WTC11 (cell line): ENCODE measurements around the gene GPBP1L1. TPM values are rescaled to one million over a fixed set of nuclear protein-coding genes. Genes with fewer than 3 reads are reported as not detected.

Experiments used
- ATAC-seq: fragments of 200-7000 bp; cut with Tn5 transposase; 2 replicates; pipeline ENCODE4 v1.10.0; 2021; ENCODE audit warnings: mild to moderate bottlenecking, moderate library complexity
- CTCF ChIA-PET: fragments of 300-600 bp; sonication (Branson Sonifier 250); formaldehyde crosslinking; loops from one replicate; lab custom pipeline; 2021; ENCODE audit warnings: antibody characterized with exemption; lab: Charles Lee
- POLR2A ChIA-PET: fragments of 350-600 bp; sonication (Branson Sonifier 250); formaldehyde crosslinking; loops from one replicate; lab custom pipeline; 2021; ENCODE audit warnings: antibody characterized with exemption; lab: Charles Lee
- DNase-seq: peaks from one replicate; pipeline ENCODE4 v3.0.0; 2021; ENCODE audit warnings: low spot score
- H3K27ac Mint-ChIP-seq: 2 replicates; pipeline ENCODE4 v1.8.0; 2021; ENCODE audit warnings: mixed read lengths
- H3K27me3 Mint-ChIP-seq: 2 replicates; pipeline ENCODE4 v1.8.0; 2021; ENCODE audit warnings: low read depth, mild to moderate bottlenecking, moderate library complexity, mixed read lengths
- H3K36me3 Mint-ChIP-seq: 2 replicates; pipeline ENCODE4 v1.8.0; 2021; ENCODE audit warnings: mixed read lengths
- H3K4me1 Mint-ChIP-seq: 2 replicates; pipeline ENCODE4 v1.8.0; 2022; ENCODE audit warnings: mixed read lengths
- H3K4me3 Mint-ChIP-seq: 2 replicates; pipeline ENCODE4 v1.8.0; 2021; ENCODE audit warnings: mild to moderate bottlenecking, moderate library complexity, mixed read lengths
- H3K9me3 Mint-ChIP-seq: 2 replicates; pipeline ENCODE4 v1.8.0; 2021; ENCODE audit warnings: mixed read lengths
- ATF1 ChIP-seq: sonication (generic); formaldehyde crosslinking; IDR thresholded peaks from 2 replicates; pipeline ENCODE4 v1.8.1; 2023; ENCODE audit warnings: mild to moderate bottlenecking, moderate library complexity, missing genetic modification reagents
- CBFB ChIP-seq: sonication (generic); formaldehyde crosslinking; IDR thresholded peaks from 2 replicates; pipeline ENCODE4 v1.8.1; 2022; ENCODE audit warnings: mild to moderate bottlenecking, low read depth, missing genetic modification reagents
- CREM ChIP-seq: sonication (generic); formaldehyde crosslinking; IDR thresholded peaks from 2 replicates; pipeline ENCODE4 v1.8.1; 2022; ENCODE audit warnings: mild to moderate bottlenecking, missing genetic modification reagents, moderate library complexity
- FOXK1 ChIP-seq: sonication (generic); formaldehyde crosslinking; IDR thresholded peaks from 2 replicates; pipeline ENCODE4 v1.8.0; 2022; ENCODE audit warnings: mild to moderate bottlenecking, moderate library complexity, missing genetic modification reagents
- FOXP1 ChIP-seq: sonication (generic); formaldehyde crosslinking; IDR thresholded peaks from 2 replicates; pipeline ENCODE4 v1.8.0; 2022; ENCODE audit warnings: missing genetic modification reagents, mild to moderate bottlenecking, moderate library complexity, borderline replicate concordance
- GABPB1 ChIP-seq: sonication (generic); formaldehyde crosslinking; IDR thresholded peaks from 2 replicates; pipeline ENCODE4 v1.8.1; 2023; ENCODE audit warnings: mild to moderate bottlenecking, missing genetic modification reagents
- HMGA2 ChIP-seq: fragments of 250-450 bp; sonication (Bioruptor Pico); IDR thresholded peaks from 2 replicates; pipeline ENCODE4 v1.4.0; 2021; ENCODE audit warnings: mild to moderate bottlenecking, moderate library complexity
- IRF2 ChIP-seq: sonication (generic); formaldehyde crosslinking; IDR thresholded peaks from 2 replicates; pipeline ENCODE4 v1.8.0; 2022; ENCODE audit warnings: low read depth, missing genetic modification reagents, borderline replicate concordance
- SP1 ChIP-seq: sonication (generic); formaldehyde crosslinking; conservative IDR thresholded peaks from 2 replicates; pipeline ENCODE4 v1.8.1; 2022; ENCODE audit warnings: missing genetic modification reagents
- TP53 ChIP-seq: sonication (generic); formaldehyde crosslinking; IDR thresholded peaks from 2 replicates; pipeline ENCODE4 v1.8.1; 2023; ENCODE audit warnings: mild to moderate bottlenecking, missing genetic modification reagents
- ZNF138 ChIP-seq: sonication (generic); formaldehyde crosslinking; conservative IDR thresholded peaks from 2 replicates; pipeline ENCODE4 v1.8.1; 2022; ENCODE audit warnings: mild to moderate bottlenecking, moderate library complexity, missing genetic modification reagents
- total RNA-seq: library from RNA; stranded (reverse); gene quantifications from 3 replicates; pipeline ENCODE4 v1.2.3, GENCODE V29; 2021
- TF ChIP-seq, protein P1 (sequence below): sonication (generic); formaldehyde crosslinking; IDR thresholded peaks from 2 replicates; pipeline ENCODE4 v1.8.1; 2022; ENCODE audit warnings: mild to moderate bottlenecking, moderate library complexity, missing genetic modification reagents
- TF ChIP-seq, protein P2 (sequence below): sonication (generic); formaldehyde crosslinking; IDR thresholded peaks from 2 replicates; pipeline ENCODE4 v1.8.1; 2022; ENCODE audit warnings: missing genetic modification reagents, borderline replicate concordance
- TF ChIP-seq, protein P3 (sequence below): sonication (generic); formaldehyde crosslinking; IDR thresholded peaks from 2 replicates; pipeline ENCODE4 v1.8.0; 2022; ENCODE audit warnings: mild to moderate bottlenecking, missing genetic modification reagents
- TF ChIP-seq, protein P4 (sequence below): sonication (generic); formaldehyde crosslinking; IDR thresholded peaks from 2 replicates; pipeline ENCODE4 v1.8.0; 2023; ENCODE audit warnings: missing genetic modification reagents, mild to moderate bottlenecking, borderline replicate concordance
- TF ChIP-seq, protein P5 (sequence below): sonication (generic); formaldehyde crosslinking; IDR thresholded peaks from 2 replicates; pipeline ENCODE4 v1.8.1; 2023; ENCODE audit warnings: mild to moderate bottlenecking, missing genetic modification reagents
- TF ChIP-seq, protein P6 (sequence below): fragments of 250-450 bp; sonication (Bioruptor Pico); IDR thresholded peaks from 2 replicates; pipeline ENCODE4 v1.9.0; 2021; ENCODE audit warnings: mild to moderate bottlenecking
- TF ChIP-seq, protein P7 (sequence below): sonication (generic); formaldehyde crosslinking; IDR thresholded peaks from 2 replicates; pipeline ENCODE4 v1.8.1; 2023; ENCODE audit warnings: mild to moderate bottlenecking, missing genetic modification reagents, moderate library complexity
- TF ChIP-seq, protein P8 (sequence below): sonication (generic); formaldehyde crosslinking; IDR thresholded peaks from 2 replicates; pipeline ENCODE4 v1.8.1; 2022; ENCODE audit warnings: low read depth, mild to moderate bottlenecking, moderate library complexity, missing genetic modification reagents, borderline replicate concordance
- TF ChIP-seq, protein P9 (sequence below): sonication (generic); formaldehyde crosslinking; IDR thresholded peaks from 2 replicates; pipeline ENCODE4 v1.8.0; 2022; ENCODE audit warnings: mild to moderate bottlenecking, missing genetic modification reagents

The GPBP1L1 gene
- total RNA-seq, 1 experiment from 2014 or later = 126 TPM

DNA sequence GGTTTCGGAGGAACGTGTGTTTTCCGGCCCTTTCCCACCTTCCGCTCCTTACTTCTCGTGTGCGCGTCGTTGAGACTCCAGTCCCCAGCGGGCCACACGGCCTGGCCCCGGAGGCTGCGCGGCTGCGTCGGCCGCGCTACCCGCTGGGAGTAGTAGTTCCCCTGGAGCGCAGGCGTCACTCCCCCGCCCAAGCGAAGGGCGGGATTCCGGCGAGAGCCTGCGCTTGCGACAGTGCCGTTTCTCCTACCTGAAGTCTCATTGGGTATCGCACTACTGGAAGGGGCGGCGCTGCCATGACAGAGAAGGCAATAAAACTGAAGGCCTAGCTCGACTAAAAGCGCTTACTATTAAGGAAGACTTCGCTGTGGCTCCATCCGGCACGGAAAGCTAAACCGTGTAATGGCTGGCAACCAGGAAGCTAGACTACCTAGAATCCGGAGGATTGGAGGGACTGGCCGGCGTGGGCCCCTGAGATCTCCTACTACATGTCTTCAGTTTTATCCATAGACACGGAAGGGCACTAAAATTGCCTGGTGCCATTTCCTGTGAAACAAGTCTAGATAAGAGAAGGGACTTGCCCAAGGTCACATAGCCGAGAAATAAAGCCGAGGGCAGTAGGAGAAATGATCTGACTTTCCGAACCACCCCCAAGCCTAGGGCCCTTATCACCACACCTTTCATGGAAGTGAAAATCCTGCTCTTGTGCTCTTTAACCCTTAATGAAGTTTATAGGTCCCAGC, 851 bp upstream of the GPBP1L1 start:
- DNase-seq (peak; percentile 96), ATAC-seq (peak; percentile 84)
- Mint-ChIP-seq H3K36me3 (peaks cover 12% of the 10 kb centered on the region), H3K9me3 (no peaks in the 10 kb centered on the region), H3K27me3 (no peaks in the 10 kb centered on the region; the same call in 1 of the 2 replicates), H3K4me3 (peak overlapping the region; percentile 98), H3K4me1 (peaks cover 23% of the 10 kb centered on the region), H3K27ac (peak overlapping the region; percentile 99)
- ChIA-PET CTCF (interaction anchor here (1.1 to 1.2 kb wide), 2 partner anchors 194 to 244 kb away, joined by 3 to 6 read pairs; no protein-coding TSS in a partner anchor), POLR2A (interaction anchor here (0.6 to 2.3 kb wide), 5 partner anchors 11 to 222 kb away, joined by 3 to 14 read pairs (median 7); partner anchors contain the start of genes MAST2 and NASP)
- TF ChIP-seq TP53 (CRISPR knock-in tag) = no peak
- TF ChIP-seq, protein P1, sequence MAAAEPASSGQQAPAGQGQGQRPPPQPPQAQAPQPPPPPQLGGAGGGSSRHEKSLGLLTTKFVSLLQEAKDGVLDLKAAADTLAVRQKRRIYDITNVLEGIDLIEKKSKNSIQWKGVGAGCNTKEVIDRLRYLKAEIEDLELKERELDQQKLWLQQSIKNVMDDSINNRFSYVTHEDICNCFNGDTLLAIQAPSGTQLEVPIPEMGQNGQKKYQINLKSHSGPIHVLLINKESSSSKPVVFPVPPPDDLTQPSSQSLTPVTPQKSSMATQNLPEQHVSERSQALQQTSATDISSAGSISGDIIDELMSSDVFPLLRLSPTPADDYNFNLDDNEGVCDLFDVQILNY (CRISPR knock-in tag) = 0 out of 2 replicates have a peak, but pooled peaks have one; percentile 33
- TF ChIP-seq SP1 (CRISPR knock-in tag) = peak; percentile 89
- no peak for TF ChIP-seq CBFB (CRISPR knock-in tag)
- TF ChIP-seq, protein P2, sequence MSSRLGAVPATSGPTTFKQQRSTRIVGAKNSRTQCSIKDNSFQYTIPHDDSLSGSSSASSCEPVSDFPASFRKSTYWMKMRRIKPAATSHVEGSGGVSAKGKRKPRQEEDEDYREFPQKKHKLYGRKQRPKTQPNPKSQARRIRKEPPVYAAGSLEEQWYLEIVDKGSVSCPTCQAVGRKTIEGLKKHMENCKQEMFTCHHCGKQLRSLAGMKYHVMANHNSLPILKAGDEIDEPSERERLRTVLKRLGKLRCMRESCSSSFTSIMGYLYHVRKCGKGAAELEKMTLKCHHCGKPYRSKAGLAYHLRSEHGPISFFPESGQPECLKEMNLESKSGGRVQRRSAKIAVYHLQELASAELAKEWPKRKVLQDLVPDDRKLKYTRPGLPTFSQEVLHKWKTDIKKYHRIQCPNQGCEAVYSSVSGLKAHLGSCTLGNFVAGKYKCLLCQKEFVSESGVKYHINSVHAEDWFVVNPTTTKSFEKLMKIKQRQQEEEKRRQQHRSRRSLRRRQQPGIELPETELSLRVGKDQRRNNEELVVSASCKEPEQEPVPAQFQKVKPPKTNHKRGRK (CRISPR knock-in tag) = no peak
- TF ChIP-seq, protein P3, sequence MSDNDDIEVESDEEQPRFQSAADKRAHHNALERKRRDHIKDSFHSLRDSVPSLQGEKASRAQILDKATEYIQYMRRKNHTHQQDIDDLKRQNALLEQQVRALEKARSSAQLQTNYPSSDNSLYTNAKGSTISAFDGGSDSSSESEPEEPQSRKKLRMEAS (CRISPR knock-in tag) = peak; percentile 29; the same call in 1 of the 2 replicates
- no peak for TF ChIP-seq ZNF138
- TF ChIP-seq ATF1 (CRISPR knock-in tag) = no peak
- TF ChIP-seq, protein P4, sequence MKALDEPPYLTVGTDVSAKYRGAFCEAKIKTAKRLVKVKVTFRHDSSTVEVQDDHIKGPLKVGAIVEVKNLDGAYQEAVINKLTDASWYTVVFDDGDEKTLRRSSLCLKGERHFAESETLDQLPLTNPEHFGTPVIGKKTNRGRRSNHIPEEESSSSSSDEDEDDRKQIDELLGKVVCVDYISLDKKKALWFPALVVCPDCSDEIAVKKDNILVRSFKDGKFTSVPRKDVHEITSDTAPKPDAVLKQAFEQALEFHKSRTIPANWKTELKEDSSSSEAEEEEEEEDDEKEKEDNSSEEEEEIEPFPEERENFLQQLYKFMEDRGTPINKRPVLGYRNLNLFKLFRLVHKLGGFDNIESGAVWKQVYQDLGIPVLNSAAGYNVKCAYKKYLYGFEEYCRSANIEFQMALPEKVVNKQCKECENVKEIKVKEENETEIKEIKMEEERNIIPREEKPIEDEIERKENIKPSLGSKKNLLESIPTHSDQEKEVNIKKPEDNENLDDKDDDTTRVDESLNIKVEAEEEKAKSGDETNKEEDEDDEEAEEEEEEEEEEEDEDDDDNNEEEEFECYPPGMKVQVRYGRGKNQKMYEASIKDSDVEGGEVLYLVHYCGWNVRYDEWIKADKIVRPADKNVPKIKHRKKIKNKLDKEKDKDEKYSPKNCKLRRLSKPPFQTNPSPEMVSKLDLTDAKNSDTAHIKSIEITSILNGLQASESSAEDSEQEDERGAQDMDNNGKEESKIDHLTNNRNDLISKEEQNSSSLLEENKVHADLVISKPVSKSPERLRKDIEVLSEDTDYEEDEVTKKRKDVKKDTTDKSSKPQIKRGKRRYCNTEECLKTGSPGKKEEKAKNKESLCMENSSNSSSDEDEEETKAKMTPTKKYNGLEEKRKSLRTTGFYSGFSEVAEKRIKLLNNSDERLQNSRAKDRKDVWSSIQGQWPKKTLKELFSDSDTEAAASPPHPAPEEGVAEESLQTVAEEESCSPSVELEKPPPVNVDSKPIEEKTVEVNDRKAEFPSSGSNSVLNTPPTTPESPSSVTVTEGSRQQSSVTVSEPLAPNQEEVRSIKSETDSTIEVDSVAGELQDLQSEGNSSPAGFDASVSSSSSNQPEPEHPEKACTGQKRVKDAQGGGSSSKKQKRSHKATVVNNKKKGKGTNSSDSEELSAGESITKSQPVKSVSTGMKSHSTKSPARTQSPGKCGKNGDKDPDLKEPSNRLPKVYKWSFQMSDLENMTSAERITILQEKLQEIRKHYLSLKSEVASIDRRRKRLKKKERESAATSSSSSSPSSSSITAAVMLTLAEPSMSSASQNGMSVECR = 0 out of 2 replicates have a peak, but pooled peaks have one; percentile 1
- TF ChIP-seq, protein P5, sequence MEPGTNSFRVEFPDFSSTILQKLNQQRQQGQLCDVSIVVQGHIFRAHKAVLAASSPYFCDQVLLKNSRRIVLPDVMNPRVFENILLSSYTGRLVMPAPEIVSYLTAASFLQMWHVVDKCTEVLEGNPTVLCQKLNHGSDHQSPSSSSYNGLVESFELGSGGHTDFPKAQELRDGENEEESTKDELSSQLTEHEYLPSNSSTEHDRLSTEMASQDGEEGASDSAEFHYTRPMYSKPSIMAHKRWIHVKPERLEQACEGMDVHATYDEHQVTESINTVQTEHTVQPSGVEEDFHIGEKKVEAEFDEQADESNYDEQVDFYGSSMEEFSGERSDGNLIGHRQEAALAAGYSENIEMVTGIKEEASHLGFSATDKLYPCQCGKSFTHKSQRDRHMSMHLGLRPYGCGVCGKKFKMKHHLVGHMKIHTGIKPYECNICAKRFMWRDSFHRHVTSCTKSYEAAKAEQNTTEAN (CRISPR knock-in tag) = 0 out of 2 replicates have a peak, but pooled peaks have one; percentile 22
- TF ChIP-seq FOXP1 (CRISPR knock-in tag) = no peak
- TF ChIP-seq, protein P6, sequence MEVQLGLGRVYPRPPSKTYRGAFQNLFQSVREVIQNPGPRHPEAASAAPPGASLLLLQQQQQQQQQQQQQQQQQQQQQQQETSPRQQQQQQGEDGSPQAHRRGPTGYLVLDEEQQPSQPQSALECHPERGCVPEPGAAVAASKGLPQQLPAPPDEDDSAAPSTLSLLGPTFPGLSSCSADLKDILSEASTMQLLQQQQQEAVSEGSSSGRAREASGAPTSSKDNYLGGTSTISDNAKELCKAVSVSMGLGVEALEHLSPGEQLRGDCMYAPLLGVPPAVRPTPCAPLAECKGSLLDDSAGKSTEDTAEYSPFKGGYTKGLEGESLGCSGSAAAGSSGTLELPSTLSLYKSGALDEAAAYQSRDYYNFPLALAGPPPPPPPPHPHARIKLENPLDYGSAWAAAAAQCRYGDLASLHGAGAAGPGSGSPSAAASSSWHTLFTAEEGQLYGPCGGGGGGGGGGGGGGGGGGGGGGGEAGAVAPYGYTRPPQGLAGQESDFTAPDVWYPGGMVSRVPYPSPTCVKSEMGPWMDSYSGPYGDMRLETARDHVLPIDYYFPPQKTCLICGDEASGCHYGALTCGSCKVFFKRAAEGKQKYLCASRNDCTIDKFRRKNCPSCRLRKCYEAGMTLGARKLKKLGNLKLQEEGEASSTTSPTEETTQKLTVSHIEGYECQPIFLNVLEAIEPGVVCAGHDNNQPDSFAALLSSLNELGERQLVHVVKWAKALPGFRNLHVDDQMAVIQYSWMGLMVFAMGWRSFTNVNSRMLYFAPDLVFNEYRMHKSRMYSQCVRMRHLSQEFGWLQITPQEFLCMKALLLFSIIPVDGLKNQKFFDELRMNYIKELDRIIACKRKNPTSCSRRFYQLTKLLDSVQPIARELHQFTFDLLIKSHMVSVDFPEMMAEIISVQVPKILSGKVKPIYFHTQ (CRISPR knock-in tag) = no peak
- 0 out of 2 replicates have a peak, but pooled peaks have one; percentile 25 for TF ChIP-seq GABPB1 (CRISPR knock-in tag)
- TF ChIP-seq IRF2 (CRISPR knock-in tag) = no peak
- TF ChIP-seq, protein P7, sequence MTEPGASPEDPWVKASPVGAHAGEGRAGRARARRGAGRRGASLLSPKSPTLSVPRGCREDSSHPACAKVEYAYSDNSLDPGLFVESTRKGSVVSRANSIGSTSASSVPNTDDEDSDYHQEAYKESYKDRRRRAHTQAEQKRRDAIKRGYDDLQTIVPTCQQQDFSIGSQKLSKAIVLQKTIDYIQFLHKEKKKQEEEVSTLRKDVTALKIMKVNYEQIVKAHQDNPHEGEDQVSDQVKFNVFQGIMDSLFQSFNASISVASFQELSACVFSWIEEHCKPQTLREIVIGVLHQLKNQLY (CRISPR knock-in tag) = no peak
- TF ChIP-seq HMGA2 (CRISPR knock-in tag) = no peak
- 0 out of 2 replicates have a peak, but pooled peaks have one; percentile 68 for TF ChIP-seq FOXK1 (CRISPR knock-in tag)
- TF ChIP-seq, protein P8, sequence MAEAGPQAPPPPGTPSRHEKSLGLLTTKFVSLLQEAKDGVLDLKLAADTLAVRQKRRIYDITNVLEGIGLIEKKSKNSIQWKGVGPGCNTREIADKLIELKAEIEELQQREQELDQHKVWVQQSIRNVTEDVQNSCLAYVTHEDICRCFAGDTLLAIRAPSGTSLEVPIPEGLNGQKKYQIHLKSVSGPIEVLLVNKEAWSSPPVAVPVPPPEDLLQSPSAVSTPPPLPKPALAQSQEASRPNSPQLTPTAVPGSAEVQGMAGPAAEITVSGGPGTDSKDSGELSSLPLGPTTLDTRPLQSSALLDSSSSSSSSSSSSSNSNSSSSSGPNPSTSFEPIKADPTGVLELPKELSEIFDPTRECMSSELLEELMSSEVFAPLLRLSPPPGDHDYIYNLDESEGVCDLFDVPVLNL (CRISPR knock-in tag) = no peak
- peak; percentile 86 for TF ChIP-seq CREM (CRISPR knock-in tag)
- TF ChIP-seq, protein P9, sequence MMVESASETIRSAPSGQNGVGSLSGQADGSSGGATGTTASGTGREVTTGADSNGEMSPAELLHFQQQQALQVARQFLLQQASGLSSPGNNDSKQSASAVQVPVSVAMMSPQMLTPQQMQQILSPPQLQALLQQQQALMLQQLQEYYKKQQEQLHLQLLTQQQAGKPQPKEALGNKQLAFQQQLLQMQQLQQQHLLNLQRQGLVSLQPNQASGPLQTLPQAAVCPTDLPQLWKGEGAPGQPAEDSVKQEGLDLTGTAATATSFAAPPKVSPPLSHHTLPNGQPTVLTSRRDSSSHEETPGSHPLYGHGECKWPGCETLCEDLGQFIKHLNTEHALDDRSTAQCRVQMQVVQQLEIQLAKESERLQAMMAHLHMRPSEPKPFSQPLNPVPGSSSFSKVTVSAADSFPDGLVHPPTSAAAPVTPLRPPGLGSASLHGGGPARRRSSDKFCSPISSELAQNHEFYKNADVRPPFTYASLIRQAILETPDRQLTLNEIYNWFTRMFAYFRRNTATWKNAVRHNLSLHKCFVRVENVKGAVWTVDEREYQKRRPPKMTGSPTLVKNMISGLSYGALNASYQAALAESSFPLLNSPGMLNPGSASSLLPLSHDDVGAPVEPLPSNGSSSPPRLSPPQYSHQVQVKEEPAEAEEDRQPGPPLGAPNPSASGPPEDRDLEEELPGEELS (CRISPR knock-in tag) = peak; percentile 74; the same call in 1 of the 2 replicates
